ENCODE data around the gene IPO11. TPM values are rescaled to one million over a fixed set of nuclear protein-coding genes. Genes with fewer than 3 reads are reported as not detected.

Gene IPO11
- total and polyA plus RNA-seq, 4 donors, result 4.7 to 20.6 (median 9.0) TPM

- no peaks in the 10 kb centered on the region for H3K36me3 ChIP-seq (ENCODE audit: control insufficient read depth in 4 of 4, insufficient read depth in 3 of 4, low read depth in 1 of 4, low read length in 3 of 4)
- H3K4me1 ChIP-seq (ENCODE audit: control insufficient read depth in 4 of 4, insufficient read depth in 4 of 4, low read length in 3 of 4), result no peaks in the 10 kb centered on the region
- no peak overlapping the region for H3K4me3 ChIP-seq (ENCODE audit: low read depth in 1 of 3, low read length in 3 of 3)
- H3K9me3 ChIP-seq (ENCODE audit: control insufficient read depth in 4 of 4, low read length in 3 of 4), result no peaks in the 10 kb centered on the region
- TF ChIP-seq MAX (IDR thresholded peaks at IDR 0.05) (no peak), RXRA (IDR thresholded peaks at IDR 0.05) (no peak), HNF4G (IDR thresholded peaks at IDR 0.05) (no peak), FOXA2 (IDR thresholded peaks at IDR 0.05) (no peak), HNF4A (conservative IDR thresholded peaks at IDR 0.05) (no peak), RAD21 (IDR thresholded peaks at IDR 0.05) (no peak), FOXA1 (IDR thresholded peaks at IDR 0.05) (no peak), SP1 (IDR thresholded peaks at IDR 0.05) (no peak), REST (IDR thresholded peaks at IDR 0.05) (no peak), EGR1 (IDR thresholded peaks at IDR 0.05; ENCODE audit: low read depth in 2 of 2) (no peak), GABPA (IDR thresholded peaks at IDR 0.05 in 1 of 2, conservative IDR thresholded peaks at IDR 0.05 in 1 of 2) (no peak), ATF3 (IDR thresholded peaks at IDR 0.05) (no peak), NR2F2 (IDR thresholded peaks at IDR 0.05) (no peak), CTCF (IDR thresholded peaks at IDR 0.05; ENCODE audit: low read depth, low read length, missing input control) (no peak), TAF1 (conservative IDR thresholded peaks at IDR 0.05) (no peak), JUND (IDR thresholded peaks at IDR 0.05) (no peak)
- DNase-seq (ENCODE audit: low spot score), result no peak
- 97% methylated on average over 4 of the region's 4 CpGs for WGBS
- H3K27me3 ChIP-seq (ENCODE audit: control insufficient read depth in 4 of 4, insufficient read depth in 4 of 4, low read length in 3 of 4), result no peaks in the 10 kb centered on the region
- no peak overlapping the region for H3K27ac ChIP-seq (ENCODE audit: low read depth in 1 of 2, low read length in 2 of 2)
- H3K9ac ChIP-seq (ENCODE audit: low read depth in 1 of 2, low read length in 2 of 2), result no peak overlapping the region
These were observed 195.1 kb downstream of the IPO11 start for GRCh38 chr5:62607615-62608014.

GRCh38 chr5:62608529-62609511 is 196.3 kb downstream of the IPO11 start:
- no peak overlapping the region for H3K27ac ChIP-seq (ENCODE audit: low read depth in 1 of 2, low read length in 2 of 2)
- no peak overlapping the region for H3K9ac ChIP-seq (ENCODE audit: low read depth in 1 of 2, low read length in 2 of 2)
- no peak for DNase-seq (ENCODE audit: low spot score)
- H3K4me3 ChIP-seq (ENCODE audit: low read depth in 1 of 3, low read length in 3 of 3), result no peak overlapping the region
- WGBS, result 96% methylated on average over 7 of the region's 7 CpGs
- H3K27me3 ChIP-seq (ENCODE audit: control insufficient read depth in 4 of 4, insufficient read depth in 4 of 4, low read length in 3 of 4), result no peaks in the 10 kb centered on the region
- no peaks in the 10 kb centered on the region for H3K36me3 ChIP-seq (ENCODE audit: control insufficient read depth in 4 of 4, insufficient read depth in 3 of 4, low read depth in 1 of 4, low read length in 3 of 4)
- H3K9me3 ChIP-seq (ENCODE audit: control insufficient read depth in 4 of 4, low read length in 3 of 4), result no peaks in the 10 kb centered on the region
- no peaks in the 10 kb centered on the region for H3K4me1 ChIP-seq (ENCODE audit: control insufficient read depth in 4 of 4, insufficient read depth in 4 of 4, low read length in 3 of 4)
- no peak for TF ChIP-seq FOXA1 (IDR thresholded peaks at IDR 0.05)
- no peak for TF ChIP-seq EGR1 (IDR thresholded peaks at IDR 0.05; ENCODE audit: low read depth in 2 of 2)
- TF ChIP-seq GABPA (IDR thresholded peaks at IDR 0.05 in 1 of 2, conservative IDR thresholded peaks at IDR 0.05 in 1 of 2), result no peak
- no peak for TF ChIP-seq ATF3 (IDR thresholded peaks at IDR 0.05)
- TF ChIP-seq JUND (IDR thresholded peaks at IDR 0.05), result no peak
- TF ChIP-seq TAF1 (conservative IDR thresholded peaks at IDR 0.05), result no peak
- no peak for TF ChIP-seq HNF4A (conservative IDR thresholded peaks at IDR 0.05)
- no peak for TF ChIP-seq HNF4G (IDR thresholded peaks at IDR 0.05)
- TF ChIP-seq RXRA (IDR thresholded peaks at IDR 0.05), result no peak
- TF ChIP-seq FOXA2 (IDR thresholded peaks at IDR 0.05), result no peak
- no peak for TF ChIP-seq NR2F2 (IDR thresholded peaks at IDR 0.05)
- no peak for TF ChIP-seq RAD21 (IDR thresholded peaks at IDR 0.05)
- TF ChIP-seq ZBTB33 (IDR thresholded peaks at IDR 0.05), result no peak
- TF ChIP-seq SP1 (IDR thresholded peaks at IDR 0.05), result no peak
- no peak for TF ChIP-seq REST (IDR thresholded peaks at IDR 0.05)

Measured in liver (tissue), 9 donors.